ENCODE measurements around the gene FAM204A.
A peak's percentile ranks its signal among the peaks of the same experiment; 100 is the strongest.

The FAM204A gene

DNA sequence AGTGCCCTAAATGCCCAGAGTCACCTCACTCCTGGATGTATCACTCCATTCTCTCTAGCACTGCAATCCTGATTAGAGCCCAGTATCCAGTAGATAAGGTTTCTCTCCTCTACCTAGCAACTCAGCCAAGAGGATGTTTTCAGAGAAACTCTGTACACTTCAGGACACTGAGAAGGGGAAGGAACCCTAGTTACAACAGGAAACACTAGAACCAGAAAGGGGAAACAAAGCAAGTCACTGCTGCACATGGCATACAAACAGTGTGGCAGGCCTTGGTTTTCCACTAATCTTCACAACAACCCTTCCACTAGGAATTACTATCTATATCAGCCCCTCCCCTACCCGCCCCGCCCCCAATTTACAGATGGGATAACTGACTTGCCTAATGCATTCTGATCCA, 1.6 kb downstream of the FAM204A start:
- Histone ChIP-seq H3K4me3 (peak overlapping the region; percentile 79 to 82), H3K4me1 (peaks cover 0 to 40% (median 13%) of the 10 kb centered on the region in 4 donors), H3K27me3 (no peaks in the 10 kb centered on the region), H3K27ac (no peak overlapping the region), H3K36me3 (peaks cover 6 to 12% (median 7%) of the 10 kb centered on the region in 3 donors), H3K9me3 (no peaks in the 10 kb centered on the region)
- TF ChIP-seq, protein P1, sequence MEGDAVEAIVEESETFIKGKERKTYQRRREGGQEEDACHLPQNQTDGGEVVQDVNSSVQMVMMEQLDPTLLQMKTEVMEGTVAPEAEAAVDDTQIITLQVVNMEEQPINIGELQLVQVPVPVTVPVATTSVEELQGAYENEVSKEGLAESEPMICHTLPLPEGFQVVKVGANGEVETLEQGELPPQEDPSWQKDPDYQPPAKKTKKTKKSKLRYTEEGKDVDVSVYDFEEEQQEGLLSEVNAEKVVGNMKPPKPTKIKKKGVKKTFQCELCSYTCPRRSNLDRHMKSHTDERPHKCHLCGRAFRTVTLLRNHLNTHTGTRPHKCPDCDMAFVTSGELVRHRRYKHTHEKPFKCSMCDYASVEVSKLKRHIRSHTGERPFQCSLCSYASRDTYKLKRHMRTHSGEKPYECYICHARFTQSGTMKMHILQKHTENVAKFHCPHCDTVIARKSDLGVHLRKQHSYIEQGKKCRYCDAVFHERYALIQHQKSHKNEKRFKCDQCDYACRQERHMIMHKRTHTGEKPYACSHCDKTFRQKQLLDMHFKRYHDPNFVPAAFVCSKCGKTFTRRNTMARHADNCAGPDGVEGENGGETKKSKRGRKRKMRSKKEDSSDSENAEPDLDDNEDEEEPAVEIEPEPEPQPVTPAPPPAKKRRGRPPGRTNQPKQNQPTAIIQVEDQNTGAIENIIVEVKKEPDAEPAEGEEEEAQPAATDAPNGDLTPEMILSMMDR (IDR thresholded peaks at IDR 0.05): no peak
- DNase-seq: no peak
- intact Hi-C loops (cut with DNase I; ENCODE audit: low total_unique reads): loop anchor here (10.0 kb wide), 1 partner anchor 806 kb away; no protein-coding TSS in a partner anchor

DNA sequence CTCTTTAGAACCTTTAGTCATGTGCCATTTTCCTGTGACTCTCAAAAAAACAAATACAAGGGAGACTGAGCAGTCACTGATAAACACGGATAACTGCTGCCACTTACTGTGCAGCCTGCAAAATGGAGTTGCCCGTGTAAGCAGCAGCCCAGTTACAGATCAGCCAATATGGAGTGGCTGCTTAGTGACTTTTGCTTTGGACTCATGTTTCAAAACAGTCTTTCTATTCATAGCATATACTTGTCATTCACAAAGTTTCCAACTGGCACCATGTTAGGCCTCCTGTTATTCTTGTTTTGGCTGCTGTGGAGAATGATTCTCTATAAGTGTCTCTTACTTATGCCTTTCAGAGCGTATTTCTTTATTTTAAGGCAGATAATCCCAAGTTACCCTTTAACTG, 3.0 kb downstream of the FAM204A start:
- intact Hi-C loops (cut with DNase I; ENCODE audit: low total_unique reads): no loop called here
- Histone ChIP-seq H3K36me3 (peaks cover 7 to 26% (median 20%) of the 10 kb centered on the region in 3 donors), H3K4me1 (peaks cover 0 to 40% (median 13%) of the 10 kb centered on the region in 4 donors), H3K27ac (no peak overlapping the region), H3K9me3 (no peaks in the 10 kb centered on the region), H3K4me3 (no peak overlapping the region), H3K27me3 (no peaks in the 10 kb centered on the region)
- DNase-seq: no peak
- TF ChIP-seq, protein P1 (IDR thresholded peaks at IDR 0.05): no peak

DNA sequence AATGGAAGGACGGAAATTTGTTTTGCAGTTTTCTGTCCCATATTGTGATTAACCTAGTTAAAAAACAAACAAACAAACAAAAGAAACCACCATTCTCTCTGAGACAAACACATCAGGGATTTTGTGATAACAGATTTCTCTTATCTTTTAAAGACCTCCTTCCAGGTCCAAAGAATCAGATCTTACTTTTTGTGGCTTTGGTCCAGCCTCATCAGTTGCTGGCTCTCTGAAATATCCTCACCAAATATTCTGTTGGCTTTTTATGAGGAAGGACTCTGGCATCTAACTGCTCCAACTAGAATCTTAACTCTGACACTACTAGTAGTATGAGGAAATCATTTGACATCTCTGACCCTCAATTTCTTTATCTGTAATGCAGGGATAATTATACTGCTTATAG, 4.8 kb downstream of the FAM204A start:
- H3K9me3 ChIP-seq: no peaks in the 10 kb centered on the region
- H3K27me3 ChIP-seq: no peaks in the 10 kb centered on the region
- no peak overlapping the region for H3K4me3 ChIP-seq
- peaks cover 0 to 41% (median 18%) of the 10 kb centered on the region in 4 donors for H3K4me1 ChIP-seq
- intact Hi-C loops (cut with DNase I; ENCODE audit: low total_unique reads): no loop called here
- no peak for DNase-seq
- TF ChIP-seq, protein P1 (IDR thresholded peaks at IDR 0.05): no peak
- H3K27ac ChIP-seq: no peak overlapping the region
- H3K36me3 ChIP-seq: peaks cover 7 to 38% (median 25%) of the 10 kb centered on the region in 3 donors

DNA sequence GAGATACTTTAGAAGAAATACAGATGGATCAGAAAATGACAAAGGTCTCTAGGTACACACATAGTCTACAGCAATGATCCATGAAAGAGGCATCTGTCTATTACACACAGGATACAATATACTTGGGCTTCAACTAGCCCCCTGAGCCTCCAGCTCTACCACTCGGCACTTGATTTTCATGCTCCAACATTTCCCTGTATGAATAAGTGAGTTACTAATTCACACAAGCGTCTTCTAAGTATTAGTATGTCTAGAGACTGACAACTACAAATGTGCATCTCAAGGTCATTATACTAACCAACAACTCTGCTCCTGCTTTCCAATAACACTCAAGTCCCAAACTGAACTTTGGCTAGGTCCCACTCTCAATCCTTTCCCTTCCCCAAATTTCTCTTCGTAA, 8.3 kb downstream of the FAM204A start:
- intact Hi-C loops (cut with DNase I; ENCODE audit: low total_unique reads): no loop called here
- Histone ChIP-seq H3K27ac (no peak overlapping the region), H3K36me3 (peaks cover 15 to 54% (median 48%) of the 10 kb centered on the region in 3 donors), H3K4me3 (no peak overlapping the region), H3K27me3 (no peaks in the 10 kb centered on the region), H3K9me3 (no peaks in the 10 kb centered on the region), H3K4me1 (peaks cover 0 to 19% (median 9%) of the 10 kb centered on the region in 4 donors)
- TF ChIP-seq, protein P1 (IDR thresholded peaks at IDR 0.05): no peak
- no peak for DNase-seq

DNA sequence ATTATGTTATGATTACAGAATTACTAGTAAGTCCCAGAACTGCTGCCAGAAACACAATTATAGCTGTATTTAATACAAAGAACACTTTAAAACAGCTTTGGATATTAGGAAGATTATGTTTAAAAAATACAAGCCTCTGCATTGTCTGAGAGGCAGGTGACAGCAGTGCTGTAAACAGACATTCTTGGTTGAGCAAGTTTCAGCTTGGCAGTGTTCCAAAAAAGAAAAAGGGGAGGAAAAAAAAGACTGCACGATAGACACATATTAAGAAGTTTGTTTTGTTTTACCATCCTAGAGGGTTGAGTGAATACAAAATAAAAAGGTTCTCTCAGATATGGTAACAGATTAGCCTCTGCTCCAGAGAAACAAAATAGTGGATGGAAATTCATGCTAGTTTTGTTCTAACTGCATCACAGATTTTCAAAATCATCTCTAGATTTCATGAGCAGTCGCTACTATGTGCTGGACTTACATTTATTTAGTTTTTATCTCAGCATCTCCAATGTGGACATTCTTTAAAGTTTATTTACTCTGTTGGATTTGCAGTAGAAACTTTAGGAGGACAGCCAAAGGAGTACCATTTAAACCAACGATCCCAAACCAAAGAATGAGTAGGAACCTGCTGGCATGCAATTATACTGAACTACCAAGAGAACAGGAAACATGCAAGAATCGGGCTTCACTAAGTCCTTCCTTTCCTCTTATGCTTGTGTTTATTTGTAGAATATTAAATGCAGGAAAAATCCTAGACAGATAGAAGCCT, 9.0 kb downstream of the FAM204A start:
- no peak for DNase-seq
- intact Hi-C loops (cut with DNase I; ENCODE audit: low total_unique reads): no loop called here
- TF ChIP-seq, protein P1 (IDR thresholded peaks at IDR 0.05): no peak
- H3K27ac ChIP-seq: no peak overlapping the region
- H3K36me3 ChIP-seq: peaks cover 15 to 60% (median 54%) of the 10 kb centered on the region in 3 donors
- no peaks in the 10 kb centered on the region for H3K27me3 ChIP-seq
- no peak overlapping the region for H3K4me3 ChIP-seq
- no peaks in the 10 kb centered on the region for H3K9me3 ChIP-seq
- peaks cover 0 to 18% (median 9%) of the 10 kb centered on the region in 4 donors for H3K4me1 ChIP-seq

Measured in tibial artery (tissue), 4 donors.